ENCODE results near the gene RAB3GAP2.
A peak's percentile ranks its signal among the peaks of the same experiment; 100 is the strongest.
"Not testable (repeated sequence)": the region's sequence is repeated elsewhere in the genome, so short reads cannot be mapped to it uniquely, and the experiment has no call there.

Gene RAB3GAP2

DNA sequence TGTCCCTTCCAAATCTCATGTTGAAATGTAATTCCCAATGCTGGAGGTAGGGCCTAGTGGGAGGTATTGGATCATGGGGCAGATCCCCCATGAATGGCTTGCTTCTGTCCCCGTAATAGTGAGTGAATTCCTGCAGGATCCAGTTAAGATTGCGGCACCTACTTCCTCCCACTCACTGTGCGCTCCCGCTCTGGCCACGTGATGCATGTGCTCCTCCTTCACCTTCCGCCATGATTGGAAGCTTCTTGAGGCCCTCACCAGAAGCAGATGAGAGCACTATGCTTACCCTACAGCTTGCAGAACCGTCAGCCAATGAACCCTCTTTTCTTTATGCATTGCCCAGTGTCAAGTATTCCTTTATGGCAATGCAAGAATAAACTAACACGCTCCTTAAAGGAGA lies 14.9 kb upstream of the RAB3GAP2 start:
- no peak for DNase-seq

DNA sequence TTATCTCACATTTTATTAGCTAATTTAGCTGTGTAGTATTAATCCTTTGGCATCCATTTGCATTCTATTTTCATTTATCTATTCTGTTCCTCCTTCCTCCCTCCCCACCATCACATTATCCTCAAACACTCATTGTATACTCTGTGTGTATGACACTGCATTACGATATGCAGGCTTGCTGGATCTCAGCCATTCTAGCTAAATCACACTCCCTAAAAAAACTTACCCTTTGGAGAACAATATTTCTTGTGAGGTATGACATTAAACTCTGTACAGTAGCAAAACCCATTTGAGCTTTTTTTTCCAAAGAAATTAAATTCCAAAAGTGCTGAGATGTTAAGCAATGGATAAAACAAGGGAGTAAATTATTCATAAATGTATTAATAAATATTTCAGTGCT lies 11.4 kb upstream of the RAB3GAP2 start:
- no peak for DNase-seq

DNA sequence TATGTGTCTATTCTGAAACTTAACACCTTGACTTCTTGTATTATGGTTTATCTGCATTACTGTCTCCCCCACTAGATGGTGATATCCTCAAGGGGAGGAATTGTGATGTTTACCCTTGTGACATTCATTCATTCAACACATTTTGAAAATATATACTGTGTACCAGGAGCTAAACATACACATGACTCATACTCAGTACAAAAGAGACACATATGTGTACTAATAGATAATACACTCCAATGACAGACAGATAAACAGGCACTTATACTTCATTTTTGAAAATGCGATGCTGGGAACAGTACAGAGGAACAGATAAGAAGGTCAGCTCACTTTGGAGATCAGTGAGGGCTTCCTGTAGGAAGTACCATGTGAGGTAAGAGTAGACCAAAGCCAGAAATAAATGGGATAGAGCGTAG lies 8.9 kb upstream of the RAB3GAP2 start:
- DNase-seq, result no peak

DNA sequence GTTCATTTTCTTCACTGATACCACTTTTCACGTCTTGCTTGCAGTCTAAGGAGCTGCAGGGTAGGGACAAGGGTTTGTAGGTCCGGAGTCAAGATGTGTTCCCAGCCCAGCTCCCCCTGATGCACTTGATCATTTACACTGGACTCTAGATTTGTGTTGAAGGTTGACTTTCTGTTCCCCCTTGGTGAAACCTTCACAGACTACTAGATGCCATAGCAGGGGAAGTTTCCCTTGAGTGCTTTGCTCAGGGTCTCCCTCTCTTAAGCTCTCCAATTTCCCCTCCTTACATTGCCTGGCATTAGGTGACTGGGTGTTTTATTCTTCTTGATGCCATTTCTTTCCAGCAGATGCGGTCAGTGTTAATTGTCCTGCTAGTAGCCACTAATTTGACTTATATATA lies 8.0 kb upstream of the RAB3GAP2 start:
- DNase-seq, result no peak

DNA sequence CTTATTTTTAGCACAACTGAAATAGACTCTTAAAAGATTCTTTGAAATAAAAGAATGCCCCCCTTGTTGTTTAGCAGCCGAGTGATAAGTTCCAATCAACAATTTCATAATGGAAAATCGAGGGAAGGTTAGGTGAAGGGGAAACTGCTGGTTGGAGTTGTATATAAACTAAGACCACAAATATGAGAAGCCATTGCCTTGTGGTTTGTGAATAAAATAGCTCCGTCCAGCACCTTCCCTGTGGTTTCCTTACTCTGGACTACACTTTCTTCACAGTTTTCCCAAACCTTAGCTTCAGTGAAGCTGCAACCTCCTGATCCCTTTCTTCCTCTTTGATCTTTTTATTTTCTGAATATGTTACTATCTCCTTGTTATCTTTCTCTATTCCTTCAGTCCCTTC lies 6.7 kb upstream of the RAB3GAP2 start:
- no peak for DNase-seq

DNA sequence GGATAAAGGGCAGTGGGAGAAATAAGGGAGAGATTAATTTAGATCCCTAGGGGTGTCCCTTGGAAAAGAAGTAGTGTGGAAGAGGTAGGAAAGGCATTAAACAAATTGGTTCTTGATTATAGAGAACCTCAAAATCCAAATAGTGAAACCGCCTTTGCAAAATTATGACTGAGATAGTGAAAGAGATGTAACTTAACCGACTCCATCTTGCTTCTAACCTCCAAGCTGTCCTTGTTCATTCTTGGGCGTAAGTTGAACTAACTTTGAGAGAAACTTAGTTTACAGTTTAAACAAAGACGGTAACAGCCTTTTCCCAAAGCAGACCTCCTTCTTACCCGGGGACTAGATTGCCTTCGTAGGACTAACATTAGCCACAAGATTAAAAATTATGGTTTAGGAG lies 3.2 kb upstream of the RAB3GAP2 start:
- no peak for DNase-seq

DNA sequence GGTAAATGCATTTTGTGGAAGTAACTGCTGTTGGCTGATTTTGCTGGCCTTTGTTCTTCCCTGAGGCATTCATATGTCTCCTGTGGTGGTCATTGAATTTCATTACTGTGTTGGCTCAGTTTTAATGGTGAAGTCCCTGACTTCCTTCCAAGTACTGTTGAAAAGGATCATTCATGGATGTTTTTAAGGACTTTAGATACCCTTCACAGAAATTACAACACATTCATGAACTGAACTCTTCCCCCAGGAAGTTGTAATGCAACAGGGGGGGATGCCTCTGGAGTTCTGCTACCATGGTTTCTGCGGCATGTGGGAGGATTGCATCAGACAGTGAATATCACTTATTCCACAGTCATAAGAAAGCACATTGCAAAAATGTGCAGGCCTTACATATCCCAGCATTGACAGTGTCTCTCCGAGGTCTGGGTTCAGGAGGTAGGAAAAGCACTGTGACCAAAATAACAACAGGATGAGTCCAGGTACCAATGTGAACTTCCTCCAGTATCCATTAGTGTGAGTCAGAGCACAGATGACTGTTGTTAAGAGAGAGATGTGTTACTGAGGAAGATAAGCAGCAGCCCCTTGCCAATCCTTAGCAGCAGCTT lies 2.1 kb upstream of the RAB3GAP2 start:
- no peak for DNase-seq

DNA sequence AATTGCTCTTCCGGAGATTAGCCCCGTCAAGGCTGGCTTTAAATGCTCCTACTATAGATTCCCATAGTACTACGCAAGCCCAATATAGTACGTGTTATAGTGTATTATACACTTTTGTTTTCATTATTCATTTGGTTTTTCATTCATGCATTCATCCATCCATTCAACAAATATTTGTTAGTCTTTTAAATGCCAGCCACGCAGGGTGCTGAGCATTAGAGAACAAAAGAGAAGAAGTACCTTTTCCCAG lies 513 bp upstream of the RAB3GAP2 start:
- no peak for DNase-seq

DNA sequence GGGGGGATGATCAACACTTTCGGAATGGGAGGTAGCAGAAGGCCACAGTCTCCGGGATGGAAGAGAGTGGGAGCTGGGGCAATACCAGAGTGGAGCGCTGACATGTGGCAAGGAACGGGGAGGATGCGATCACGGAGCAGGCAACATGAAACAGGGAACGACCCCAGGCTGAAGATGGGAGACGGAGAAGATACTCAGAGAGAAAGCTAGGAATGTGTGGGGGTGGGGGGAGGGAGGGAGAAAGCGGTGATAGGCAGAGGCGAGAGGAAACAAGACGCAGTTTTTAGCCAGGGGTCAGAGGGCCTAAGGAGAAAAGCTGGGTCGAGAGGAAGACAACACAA lies 577 bp downstream of the RAB3GAP2 start:
- DNase-seq, result peak in 1 of 2 donors; percentile 4

DNA sequence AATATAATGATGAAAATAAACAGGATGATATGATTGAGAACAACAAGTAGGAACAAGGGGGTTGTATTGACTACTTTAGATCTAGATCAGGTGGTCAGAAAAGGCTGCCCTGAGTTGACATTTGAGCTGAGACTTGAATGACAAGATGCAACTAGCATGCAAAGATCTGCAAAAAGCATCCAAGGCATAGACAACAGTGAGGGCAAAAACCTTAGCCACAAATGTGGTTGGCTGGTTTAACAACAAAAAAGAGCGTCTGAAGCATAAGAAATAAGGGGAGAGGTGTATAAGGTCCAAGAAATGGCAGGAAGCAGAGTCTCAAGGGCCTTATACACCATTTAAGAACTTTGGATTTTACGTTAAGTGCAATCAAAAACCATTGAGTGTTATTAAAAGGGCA lies 3.2 kb downstream of the RAB3GAP2 start:
- DNase-seq, result no peak

DNA sequence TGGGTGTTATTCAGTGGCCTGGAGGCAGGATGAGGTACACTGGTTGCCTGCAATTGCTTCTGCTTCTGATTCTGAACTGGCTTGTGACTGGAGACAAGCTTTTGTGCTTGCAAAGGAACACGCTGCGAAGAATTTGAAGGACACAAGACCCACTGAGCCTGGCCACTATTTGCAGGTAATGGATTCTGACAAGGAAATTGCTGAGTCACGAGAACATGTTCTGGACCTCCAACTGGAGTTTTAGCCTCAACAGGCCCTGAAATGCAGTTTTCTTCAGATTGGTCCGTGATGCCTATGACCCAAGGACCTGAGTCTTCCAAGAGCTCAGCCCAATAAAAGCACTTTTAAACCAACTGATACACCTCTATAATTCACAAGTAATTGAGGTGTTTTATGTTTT lies 4.6 kb downstream of the RAB3GAP2 start:
- no peak for DNase-seq

DNA sequence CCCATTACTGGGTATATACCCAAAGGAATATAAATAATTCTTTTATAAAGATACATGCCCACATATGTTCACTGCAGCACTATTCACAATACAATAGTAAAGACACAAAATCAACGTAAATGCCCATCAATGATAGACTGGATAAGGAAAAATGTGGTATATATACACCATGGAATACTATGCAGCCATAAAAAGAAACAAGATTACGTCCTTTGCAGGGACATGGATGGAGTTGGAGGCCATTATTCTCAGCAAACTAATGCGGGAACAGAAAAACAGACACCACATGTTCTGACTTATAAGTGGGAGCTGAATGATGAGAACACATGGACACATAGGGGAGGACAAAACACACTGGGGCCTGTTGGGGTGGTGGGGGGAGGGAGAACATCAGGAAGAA lies 12.0 kb downstream of the RAB3GAP2 start:
- DNase-seq, result not testable (repeated sequence)

DNA sequence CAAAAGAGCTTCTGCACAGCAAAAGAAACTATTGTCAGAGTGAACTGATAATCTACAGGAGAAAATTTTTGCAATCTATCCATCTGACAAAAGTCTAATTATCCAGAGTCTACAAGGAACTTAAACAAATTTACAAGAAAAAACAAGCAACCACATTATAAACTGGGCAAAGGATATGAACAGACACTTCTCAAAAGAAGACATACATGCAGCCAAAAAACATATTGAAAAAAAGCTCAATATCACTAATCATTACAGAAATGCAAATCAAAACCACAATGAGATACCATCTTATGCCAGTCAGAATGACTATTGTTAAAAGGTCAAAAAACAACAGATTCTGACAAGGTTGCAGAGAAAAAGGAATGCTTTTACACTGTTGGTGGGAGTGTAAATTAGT lies 12.5 kb downstream of the RAB3GAP2 start:
- DNase-seq, result not testable (repeated sequence)

DNA sequence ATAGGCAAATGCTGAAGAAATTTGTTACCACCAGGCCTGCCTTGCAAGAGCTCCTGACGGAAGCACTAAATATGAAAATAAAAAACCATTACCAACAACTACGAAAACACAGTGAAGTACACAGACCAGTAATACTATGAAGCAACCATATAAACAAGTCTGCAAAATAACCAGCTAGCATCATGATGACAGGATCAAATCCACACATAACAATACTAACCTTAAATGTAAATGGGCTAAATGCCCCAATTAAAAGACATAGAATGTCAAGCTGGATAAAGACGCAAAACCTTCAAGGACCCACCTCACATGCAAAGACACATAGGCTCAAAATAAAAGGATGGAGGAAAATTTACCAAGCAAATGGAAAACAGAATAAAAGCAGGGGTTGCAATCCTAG lies 16.1 kb downstream of the RAB3GAP2 start:
- not testable (repeated sequence) for DNase-seq

DNA sequence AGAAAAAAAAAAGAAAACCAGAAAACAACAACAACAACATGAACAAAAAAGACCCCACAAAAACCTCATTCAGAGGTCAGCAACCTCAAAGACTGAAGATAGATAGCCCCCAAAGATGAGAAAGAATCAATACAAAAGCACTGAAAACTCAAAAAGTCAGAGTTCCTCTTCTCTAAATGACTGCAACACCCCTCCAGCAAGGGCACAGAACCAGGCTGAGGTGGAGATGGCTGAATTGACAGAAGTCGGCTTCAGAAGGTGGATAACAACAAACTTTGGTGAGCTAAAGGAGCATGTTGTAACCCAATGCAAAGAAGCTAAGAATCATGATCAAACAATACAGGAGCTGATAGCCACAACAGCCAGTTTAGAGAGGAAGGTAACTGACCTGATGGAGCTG lies 17.0 kb downstream of the RAB3GAP2 start:
- DNase-seq, result no peak

DNA sequence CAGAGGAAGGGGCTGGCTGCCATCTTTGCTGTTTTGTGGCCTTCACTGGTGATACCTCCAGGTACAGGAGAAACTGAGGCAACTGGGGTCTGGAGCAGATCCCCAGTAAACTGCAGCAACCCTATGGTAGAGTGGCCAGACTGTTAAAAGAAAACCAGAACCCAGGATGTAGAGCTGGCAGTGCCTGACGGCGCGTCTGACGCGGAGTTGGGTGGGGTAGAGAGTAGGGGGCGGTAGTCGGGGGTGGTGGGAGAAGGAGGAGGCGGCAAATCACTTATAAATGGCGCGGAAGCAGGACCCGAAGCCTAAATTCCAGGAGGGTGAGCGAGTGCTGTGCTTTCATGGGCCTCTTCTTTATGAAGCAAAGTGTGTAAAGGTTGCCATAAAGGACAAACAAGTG lies 19.0 kb downstream of the RAB3GAP2 start:
- DNase-seq, result not testable (repeated sequence)

DNA sequence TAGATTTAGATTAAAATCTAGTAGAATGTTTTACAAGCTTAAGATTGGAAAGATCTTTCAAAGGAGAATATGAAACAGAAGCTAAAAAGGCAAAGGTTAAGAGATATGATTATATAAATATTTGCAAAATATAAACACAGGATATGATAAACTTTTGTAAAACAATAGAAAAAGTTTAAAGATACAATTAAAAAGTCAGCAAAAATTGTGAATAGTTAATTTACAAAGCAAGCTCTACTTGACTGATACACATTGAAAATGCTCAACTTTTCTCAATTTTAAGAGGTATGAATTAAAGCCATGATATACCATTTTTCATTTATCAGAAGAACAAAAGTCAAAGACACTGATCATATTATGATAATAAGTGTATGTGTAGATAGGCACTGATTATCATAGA lies 21.0 kb downstream of the RAB3GAP2 start:
- DNase-seq, result no peak

DNA sequence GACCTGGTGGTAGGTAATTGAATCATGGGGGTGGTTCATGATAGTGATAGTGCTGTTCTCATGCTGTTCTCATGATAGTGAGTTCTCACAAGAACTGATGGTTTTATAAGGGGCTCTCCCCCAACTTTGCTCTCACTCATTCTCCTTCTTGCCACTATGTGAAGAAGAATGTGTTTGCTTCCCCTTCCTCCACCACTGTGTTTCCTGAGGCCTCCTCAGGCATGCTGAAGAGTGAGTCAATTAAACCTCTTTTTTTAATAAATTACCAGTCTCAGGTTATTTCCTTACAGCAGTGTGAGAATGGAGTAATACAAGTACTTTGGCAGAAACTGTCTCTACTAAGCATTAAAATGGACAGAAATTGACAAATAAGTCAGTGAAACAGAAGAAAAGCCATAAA lies 21.6 kb downstream of the RAB3GAP2 start:
- DNase-seq, result no peak

DNA sequence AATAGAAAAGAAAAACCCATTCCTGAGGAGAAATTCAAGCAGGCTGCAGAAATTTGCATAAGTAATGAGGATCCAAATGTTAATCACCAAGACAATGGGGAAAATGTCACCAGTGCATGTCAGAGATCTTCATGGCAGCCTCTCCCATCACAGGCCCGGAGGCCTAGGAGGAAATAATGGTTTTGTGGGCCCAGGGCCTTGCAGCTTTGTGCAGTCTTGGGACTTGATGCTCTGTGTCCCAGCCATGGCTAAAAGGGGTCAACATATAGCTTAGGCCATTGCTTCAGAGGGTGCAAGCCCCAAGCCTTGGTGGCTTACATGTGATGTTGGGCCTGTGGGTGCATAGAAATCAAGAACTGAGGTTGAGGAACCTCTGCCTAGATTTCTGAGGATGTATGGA lies 22.7 kb downstream of the RAB3GAP2 start:
- no peak for DNase-seq

DNA sequence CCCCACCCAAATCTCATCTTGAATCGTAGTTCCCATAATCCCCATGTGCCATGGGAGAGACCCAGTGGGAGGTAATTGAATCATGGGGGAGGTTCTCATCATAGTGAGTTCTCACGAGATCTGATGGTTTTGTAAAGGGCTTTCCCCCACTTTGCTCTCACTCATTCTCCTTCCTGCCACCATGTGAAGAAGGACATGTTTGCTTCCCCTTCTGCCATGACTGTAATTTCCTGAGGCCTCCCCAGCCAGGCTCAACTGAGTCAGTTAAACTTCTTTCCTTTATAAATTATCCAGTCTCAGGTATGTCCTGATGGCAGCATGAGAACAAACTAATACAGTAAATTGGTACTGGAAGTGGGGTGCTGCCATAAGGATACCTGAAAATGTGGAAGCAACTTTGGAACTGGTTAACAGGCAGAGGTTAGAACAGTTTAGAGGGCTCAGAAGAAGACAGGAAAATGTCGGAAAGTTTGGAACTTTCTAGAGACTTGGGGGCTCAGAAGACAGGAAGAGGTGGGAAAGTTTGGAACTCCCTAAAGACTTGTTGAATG lies 23.5 kb downstream of the RAB3GAP2 start:
- DNase-seq, result not testable (repeated sequence)

DNA sequence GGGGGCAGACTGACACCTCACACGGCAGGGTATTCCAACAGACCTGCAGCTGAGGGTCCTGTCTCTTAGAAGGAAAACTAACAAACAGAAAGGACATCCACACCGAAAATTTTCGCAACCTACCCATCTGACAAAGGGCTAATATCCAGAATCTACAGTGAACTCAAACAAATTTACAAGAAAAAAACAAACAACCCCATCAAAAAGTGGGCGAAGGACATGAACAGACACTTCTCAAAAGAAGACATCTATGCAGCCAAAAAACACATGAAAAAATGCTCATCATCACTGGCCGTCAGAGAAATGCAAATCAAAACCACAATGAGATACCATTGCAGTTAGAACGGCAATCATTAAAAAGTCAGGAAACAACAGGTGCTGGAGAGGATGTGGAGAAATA lies 26.4 kb downstream of the RAB3GAP2 start:
- DNase-seq, result not testable (repeated sequence)

DNA sequence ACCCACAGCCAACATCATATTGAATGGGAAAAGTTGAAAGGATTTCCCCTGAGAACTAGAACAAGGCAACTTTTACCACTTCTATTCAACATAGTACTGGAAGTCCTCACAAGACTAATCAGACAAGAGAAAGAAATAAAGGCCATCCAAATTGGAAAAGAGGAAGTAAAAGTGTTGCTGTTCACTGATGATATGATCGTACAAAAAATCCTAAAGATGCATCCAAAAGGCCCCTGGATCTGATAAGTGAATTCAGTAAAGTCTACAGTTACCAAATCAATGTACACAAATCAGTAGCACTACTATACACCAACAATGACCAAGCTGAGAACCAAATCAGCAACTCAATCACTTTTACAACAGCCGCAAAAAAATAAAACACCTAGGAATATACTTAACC lies 28.3 kb downstream of the RAB3GAP2 start:
- no peak for DNase-seq

DNA sequence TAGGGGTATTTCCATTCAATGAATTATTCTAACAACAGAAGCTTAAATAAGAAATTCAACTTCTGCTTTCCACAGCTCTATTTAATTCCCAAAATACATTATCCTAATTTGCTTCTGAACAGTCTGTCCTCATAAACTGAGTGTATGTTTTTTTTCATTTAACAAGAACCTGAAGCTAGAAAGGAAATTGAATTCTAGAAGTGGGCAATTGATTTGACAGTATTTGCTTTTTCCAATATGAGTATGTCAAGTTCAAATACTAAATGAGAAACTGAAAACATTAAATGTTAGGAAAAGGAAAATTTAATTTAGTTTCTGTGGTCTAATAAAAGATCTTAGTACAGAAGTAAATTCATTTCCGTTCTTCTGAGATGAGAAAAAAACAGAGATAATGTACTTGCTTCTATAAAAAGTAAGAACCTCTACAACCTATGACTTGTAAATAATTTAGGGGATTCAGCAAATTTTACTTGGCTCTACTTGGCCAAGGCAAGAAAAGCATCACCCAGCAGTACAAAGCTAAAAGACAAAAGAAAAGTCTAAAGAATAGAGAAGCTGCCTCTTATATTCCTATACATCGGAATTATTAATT lies 31.1 kb downstream of the RAB3GAP2 start:
- no peak for DNase-seq

DNA sequence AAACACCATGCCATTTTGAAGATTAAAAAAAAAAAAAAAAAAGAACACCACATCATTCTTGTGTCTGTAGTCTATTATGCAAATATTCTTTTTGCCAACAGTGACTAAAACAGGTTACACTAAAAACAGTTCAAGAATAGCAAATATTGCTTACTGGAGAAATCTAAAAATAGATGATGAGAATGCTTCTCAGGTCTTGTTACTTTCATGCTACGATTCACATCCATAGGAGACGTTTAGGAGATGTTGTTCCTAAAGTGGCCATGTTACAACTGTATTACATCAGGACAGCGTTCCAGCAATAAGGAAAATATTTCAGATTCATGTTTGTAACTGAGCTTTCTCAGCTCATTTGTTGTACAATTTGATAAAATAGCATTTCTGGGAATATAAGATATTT lies 32.3 kb downstream of the RAB3GAP2 start:
- no peak for DNase-seq

DNA sequence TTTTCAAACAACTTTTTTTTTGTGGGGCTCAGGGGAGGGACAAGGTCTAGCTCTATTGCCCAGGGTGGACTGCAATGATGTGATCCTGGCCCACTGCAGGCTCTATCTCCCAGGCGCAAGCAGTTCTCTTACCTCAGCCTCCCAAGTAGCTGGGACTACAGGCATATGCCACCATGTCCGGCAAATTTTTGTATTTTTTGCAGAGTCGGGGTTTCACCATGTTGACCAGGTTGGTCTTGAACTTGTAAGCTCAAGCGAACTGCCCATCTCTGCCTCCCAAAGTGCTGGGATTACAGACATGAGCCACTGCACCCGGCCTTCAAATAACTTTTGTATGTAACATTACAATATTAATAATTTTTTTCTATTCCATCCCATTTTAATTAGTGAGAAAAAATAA lies 33.0 kb downstream of the RAB3GAP2 start:
- no peak for DNase-seq
